TTC549 (cell line): ENCODE measurements around the gene P2RX6.

Experiments used
- FAIRE-seq: peaks from 2 replicates; lab custom pipeline; 2012; peaks lifted over from hg19 to GRCh38; lab: Jason Lieb, UNC

P2RX6 gene

DNA sequence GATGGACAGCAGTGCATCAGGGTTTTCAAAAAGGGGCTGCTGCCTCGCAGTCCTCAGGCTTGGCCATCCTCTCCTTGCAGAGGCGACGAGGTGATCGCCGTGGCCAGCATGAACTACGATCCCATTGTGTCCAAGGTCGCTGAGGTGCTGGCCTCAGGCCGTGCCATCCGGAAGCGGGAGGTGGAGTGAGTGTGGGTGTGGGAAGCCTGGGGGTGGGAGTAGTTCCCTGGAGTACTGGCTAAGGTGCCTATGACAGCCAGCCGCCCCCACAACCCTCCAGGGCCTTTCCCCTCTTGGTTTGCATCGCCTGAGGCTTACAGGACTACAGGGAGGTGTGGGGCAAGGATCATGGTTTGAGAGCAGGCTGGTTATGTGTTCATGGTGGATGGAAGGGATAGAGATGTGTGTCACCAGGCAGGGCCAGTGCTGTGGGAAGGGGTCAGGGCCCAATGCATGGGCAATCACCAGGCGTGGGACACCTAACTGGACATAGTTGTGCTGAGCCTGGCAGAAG is 35.0 kb upstream of the P2RX6 start:
- FAIRE-seq: no peak

DNA sequence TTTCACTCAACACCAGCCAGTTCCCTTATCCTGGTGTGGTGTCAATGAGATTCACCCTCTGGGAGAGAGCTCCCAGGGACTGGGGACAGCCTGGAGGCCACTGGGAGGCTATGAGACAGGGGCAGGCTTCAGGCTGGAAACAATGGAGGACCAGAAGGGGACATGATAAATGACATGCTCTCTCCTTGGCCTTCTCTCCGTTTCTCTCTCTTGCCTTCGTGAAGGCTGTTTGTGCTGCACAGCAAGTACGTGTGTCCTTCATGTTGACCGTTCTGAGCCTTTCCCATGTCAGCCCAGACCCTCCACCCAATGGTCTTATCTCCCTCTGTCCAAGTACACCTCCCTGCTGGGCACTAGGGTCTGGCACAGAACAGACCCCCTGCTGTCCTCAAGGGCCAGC is 34.4 kb upstream of the P2RX6 start:
- no peak for FAIRE-seq

- FAIRE-seq: no peak
Observed at GRCh38 chr22:20980938-20981722, 33.8 kb upstream of the P2RX6 start.

DNA sequence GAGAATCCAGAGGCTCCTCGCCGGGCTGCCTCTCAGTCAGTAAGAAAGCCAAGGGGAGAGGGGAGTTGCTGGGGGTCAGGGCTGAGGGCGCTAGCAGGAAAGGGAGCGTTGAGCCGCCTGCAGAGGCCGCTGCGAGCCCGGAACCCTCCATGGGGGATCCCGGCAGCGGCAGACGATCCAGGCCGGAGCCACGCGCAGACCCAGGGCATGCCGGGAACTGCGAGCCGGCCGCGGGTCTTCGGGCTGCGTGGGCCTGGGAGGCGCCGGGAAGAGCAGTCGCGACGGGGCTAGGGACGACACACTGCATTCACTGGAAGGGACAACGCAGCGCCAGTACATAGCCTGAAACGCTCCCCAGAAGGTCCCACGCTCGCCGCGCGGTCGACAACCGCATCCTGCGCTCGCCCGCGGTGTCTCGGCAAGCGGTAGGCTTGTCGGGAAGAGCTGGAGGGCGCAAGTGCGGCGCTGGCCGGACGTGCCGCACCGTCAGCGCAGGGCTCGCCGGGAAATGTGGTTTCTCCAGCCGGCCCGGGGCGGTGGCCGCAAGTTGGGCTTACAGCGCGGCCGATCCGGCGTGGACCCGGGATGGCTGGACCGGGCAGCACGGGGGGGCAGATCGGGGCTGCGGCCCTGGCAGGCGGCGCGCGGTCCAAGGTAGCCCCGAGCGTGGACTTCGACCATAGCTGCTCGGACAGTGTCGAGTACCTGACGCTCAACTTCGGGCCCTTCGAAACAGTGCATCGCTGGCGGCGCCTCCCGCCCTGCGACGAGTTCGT is 33.0 kb upstream of the P2RX6 start, which contains the start of gene LZTR1:
Gene LZTR1 (plus strand): TSS at position 511 of the 776 bp plus-strand sequence. CDS start 75 bp downstream, at position 586.
- FAIRE-seq: no peak

DNA sequence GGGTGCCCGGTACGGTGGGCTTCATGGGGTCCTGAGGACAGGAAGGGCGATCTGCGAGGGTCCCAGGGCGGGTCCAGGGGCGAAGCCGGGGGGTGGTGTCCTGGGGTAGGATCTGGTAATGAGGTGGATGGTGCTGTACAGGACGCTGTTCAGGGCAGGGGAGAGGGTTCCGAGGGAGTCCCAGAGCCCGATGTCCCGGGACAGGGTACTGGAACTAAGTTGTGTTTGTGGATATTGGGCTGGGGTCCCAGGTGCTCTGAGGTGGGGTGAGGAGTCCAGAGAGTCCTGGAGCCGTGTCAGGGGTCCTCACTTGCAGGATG is 32.4 kb upstream of the P2RX6 start:
- FAIRE-seq: no peak

GRCh38 chr22:20983081-20983771 is 31.7 kb upstream of the P2RX6 start:
- FAIRE-seq: no peak

DNA sequence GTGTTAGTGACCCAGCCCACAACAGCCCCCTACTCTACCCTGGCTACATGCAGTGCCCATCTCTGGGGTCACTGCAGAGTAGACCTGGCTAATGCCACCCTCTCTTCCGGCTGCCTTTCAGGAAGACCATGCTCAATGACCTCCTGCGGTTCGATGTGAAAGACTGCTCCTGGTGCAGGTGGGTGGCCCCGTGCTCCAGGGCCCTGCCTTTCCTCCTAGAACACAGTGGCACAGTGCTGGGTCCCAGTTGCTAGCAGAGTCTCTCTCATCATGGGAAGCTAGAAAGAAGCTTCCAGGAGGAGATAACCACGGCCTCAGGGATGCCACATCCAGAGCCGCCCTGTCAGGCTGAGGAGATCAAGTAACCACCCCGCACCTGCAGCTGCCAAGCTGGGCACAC is 29.2 kb upstream of the P2RX6 start:
- no peak for FAIRE-seq

DNA sequence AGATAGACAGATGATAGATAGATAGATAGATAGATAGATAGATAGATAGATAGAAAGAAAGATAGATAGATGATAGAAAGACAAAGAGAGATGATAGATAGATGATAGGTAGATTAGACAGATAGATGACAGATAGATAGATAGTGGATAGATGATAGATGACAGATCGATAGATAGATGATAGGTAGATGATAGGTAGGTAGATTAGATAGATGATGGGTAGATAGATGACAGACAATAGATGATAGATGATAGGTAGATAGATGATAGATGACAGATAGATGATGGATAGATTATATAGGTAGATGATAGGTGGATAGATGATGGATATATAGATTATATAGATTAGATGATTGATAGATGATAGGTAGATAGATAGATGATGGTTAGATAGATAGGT is 28.6 kb upstream of the P2RX6 start:
- no peak for FAIRE-seq

DNA sequence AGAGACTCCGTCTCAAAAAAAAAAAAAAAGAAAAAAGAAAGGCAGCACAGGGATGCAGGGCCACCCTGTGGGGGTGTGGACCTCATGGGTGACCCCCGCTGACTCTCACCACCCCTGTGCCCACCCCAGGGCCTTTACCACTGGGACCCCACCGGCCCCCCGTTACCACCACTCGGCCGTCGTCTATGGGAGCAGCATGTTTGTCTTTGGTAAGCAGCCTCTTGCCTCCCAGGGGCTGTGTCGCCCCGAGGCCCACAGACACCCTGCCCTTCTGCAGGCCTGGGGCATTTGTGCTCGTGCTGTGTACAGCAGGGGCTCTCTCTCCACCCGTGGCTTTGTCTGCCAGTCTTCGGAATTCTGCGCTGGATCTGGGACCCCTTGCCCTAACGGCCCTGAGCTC is 27.6 kb upstream of the P2RX6 start:
- FAIRE-seq: no peak

- FAIRE-seq: no peak
Observed at GRCh38 chr22:20988573-20989322, 26.2 kb upstream of the P2RX6 start.

- FAIRE-seq: no peak
Observed at GRCh38 chr22:20989323-20990138, 25.4 kb upstream of the P2RX6 start.

- FAIRE-seq: no peak
Observed at GRCh38 chr22:20990184-20991180, 24.5 kb upstream of the P2RX6 start.

GRCh38 chr22:20991252-20992055 is 23.5 kb upstream of the P2RX6 start:
- no peak for FAIRE-seq

GRCh38 chr22:20992056-20992442 is 22.9 kb upstream of the P2RX6 start:
- no peak for FAIRE-seq

DNA sequence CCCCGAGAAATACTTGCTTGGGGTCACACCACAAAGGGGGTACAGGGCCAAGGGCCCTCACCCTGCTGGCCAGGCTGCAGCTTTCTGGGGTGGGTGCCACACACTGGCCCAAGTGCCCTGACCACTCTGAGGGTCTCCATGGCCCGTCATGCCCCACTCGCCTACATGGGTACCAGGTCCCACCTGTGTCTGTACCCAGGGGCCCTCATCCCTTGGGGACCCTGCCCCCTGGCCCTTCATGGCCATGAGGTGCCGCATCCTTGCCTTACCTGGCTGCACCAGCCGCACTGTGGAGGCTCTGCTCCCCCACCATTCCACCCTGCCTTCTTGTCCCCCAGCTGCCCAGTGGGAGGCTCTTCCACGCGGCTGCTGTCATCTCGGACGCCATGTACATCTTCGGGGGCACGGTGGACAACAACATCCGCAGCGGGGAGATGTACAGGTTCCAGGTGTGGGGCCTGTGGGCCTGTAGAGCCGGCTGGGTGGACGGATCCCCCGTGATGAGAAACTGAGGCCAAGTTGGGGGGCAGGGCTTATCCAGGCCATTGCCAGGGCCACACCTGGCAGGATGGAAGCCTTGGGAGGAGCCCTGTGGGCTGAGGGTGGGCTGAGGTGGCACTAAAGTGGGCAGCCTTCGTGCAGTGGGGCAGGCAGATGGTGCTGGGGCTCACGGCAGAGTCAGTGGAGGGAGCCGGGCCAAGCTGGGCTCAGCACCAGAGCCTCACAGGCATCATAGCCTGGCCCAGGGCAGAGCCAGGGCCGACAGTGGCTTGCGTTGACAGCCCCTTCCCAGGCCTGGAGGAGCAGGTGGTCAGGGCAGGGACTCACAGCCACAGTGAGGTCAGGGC is 22.3 kb upstream of the P2RX6 start:
- no peak for FAIRE-seq

DNA sequence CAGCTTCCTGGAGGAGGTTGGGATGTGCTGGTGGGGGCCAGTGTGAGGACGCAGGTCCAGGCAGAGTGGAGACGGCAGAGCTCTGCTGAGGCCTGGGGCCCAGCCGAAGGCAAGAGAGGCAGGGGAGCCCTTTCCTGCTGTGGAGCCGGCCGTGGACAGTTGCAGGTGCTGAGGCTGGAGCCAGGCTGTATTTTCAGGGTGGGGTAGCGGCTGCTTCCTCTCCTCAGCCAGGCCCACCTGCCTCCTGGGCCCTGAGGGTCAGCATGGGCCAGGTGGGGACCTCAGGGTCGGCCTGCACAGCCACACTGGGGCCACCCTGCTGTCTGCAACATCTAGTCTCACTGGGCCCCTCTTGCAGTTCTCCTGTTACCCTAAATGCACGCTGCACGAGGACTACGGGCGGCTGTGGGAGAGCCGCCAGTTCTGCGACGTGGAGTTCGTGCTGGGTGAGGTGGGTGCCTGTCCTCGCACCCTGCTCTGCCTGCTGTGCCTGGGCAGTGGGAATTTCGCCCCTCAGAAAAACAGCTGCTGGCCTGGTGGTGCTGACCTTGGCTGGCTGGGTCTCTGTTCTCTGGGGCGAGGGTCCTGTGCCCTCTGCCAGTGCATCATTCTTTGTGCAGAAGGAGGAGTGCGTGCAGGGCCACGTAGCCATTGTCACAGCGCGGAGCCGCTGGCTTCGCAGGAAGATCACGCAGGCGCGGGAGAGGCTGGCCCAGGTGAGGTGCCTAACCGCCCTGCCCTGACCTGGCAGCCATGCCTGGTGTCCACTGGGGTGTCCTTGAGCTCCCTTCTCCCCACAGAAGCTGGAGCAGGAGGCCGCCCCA is 21.4 kb upstream of the P2RX6 start:
- no peak for FAIRE-seq
